KOPT-K1 (cell line): Measurements from ENCODE around the gene DTHD1.

ENCODE experiments used
- H3K27ac ChIP-seq: fragments of 200-600 bp; sonication (generic); 2 replicates; pipeline ENCODE4 v1.5.1; 2016; ENCODE audit warnings: antibody characterized with exemption, mild to moderate bottlenecking, low read depth, low read length; ENCODE audit not compliant: poor library complexity, severe bottlenecking
- H3K36me3 ChIP-seq: fragments of 200-600 bp; sonication (generic); 2 replicates; pipeline ENCODE4 v1.5.1; 2017; ENCODE audit warnings: antibody characterized with exemption, mild to moderate bottlenecking, low read length, moderate library complexity; ENCODE audit not compliant: insufficient read depth
- H3K9me3 ChIP-seq: fragments of 200-600 bp; sonication (generic); 2 replicates; pipeline ENCODE4 v1.5.1; 2017; ENCODE audit warnings: antibody characterized with exemption, low read length, mild to moderate bottlenecking; ENCODE audit not compliant: insufficient read depth, poor library complexity, severe bottlenecking

Gene DTHD1

DNA sequence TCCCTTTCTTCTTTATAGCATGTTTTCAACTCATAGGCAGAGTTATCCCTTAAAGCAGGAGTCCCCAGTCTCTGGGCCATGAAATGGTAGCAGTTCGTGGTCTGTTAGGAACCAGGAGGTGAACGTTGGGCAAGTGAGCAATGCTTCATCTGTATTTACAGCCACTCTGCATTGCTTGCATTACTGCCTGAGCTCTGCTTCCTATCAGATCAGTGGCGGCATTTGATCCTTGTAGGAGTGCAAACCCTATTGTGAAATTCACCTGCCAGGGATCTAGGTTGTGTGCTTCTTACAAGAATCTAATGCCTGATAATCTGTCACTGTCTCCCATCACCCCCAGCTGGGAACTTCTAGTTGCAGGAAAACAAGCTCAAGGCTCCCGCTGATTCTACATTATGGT, 39.8 kb downstream of the DTHD1 start:
- no peaks in the 10 kb centered on the region for H3K9me3 ChIP-seq
- no peak overlapping the region for H3K27ac ChIP-seq
- H3K36me3 ChIP-seq, result no peaks in the 10 kb centered on the region

DNA sequence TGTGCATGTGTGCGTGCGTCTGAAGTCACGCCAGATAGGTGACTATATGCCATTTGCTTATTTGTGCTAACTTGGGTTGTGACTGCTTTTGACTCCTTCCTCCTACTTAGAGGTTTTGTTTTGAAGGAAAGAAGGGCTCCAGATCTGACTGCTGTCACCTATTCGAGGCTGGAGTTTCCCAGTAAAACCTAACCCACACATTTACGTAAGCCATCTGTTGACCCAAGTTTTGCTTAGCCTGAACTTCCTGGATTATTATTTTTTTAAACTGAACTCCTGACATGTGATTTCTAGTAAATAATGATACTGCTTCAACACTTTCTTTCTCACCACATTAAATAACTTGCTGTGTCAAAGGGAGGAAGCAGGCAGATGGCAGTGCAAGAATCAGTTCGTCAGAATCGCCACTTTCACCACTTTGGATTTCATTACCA, 41.5 kb downstream of the DTHD1 start:
- no peaks in the 10 kb centered on the region for H3K36me3 ChIP-seq
- H3K27ac ChIP-seq, result peak overlapping the region; percentile 59
- H3K9me3 ChIP-seq, result no peaks in the 10 kb centered on the region

DNA sequence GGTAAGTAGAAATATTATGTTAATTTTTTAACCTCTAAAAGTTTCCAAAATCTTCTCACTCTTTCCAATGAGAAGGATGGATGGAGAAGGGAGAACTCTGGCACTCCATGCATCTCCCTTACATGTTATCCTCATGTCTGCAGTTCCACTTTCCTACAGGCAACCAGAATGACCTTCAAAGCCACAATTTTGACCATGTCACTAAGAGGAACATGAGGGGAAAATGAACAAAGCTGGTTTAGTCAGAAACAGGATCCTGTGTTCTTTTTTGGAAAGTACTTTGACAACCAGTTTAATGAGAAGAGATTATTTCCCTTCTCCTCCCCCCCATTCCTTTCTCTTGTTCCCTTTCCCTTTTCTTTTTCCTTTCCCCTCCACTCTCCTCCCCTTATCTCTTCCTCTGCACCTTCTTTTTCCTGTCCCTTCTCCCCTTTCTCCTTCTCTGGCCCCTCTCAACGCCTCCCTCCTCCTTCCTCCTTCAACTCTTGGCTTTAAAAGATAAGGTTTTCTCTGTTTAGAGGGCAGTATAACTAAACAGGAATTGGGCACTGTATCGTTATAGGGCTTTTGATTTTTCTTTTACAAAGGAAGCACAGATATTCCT, 42.5 kb downstream of the DTHD1 start:
- Histone ChIP-seq H3K9me3 (no peaks in the 10 kb centered on the region), H3K27ac (peak overlapping the region; percentile 59), H3K36me3 (no peaks in the 10 kb centered on the region)

DNA sequence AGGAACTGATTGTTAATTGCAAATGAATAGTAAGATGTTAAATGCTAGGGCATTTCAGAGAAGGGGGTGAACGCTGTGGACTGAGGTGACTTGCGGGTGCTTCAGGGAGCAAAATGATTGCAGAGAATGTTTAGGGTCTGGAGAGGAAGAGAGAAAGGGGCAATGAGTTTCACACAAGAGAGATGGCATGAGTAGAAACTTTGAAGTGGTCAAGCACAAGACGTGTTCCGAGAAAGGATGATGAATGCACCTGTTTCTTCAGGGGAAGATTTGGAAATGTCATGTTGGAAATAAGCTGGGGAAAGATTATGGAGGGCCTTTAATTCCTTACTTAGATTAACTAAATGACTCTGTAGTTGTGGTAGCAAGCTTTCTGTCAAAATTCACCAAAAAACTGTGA, 43.4 kb downstream of the DTHD1 start:
- H3K9me3 ChIP-seq, result no peaks in the 10 kb centered on the region
- no peaks in the 10 kb centered on the region for H3K36me3 ChIP-seq
- H3K27ac ChIP-seq, result no peak overlapping the region

DNA sequence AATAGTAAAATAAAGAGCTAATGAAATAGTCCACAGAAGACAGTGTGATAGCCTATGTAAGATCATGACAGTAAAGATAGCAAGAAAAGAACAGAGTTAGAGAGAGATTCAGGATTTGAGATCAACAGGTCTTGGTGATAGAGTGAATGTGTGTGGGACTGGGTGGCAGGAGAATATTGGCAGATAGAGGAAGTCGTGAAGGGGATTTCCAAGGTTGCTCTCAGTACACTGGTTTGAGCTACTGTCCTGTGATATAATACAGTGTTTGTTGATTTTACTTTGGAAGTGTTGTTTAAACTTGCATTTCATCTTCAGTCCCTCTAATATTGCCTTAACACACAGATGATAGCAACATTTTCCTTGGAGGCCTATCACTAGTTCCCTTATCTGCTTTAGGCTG, 44.1 kb downstream of the DTHD1 start:
- H3K36me3 ChIP-seq, result no peaks in the 10 kb centered on the region
- H3K27ac ChIP-seq, result no peak overlapping the region
- H3K9me3 ChIP-seq, result no peaks in the 10 kb centered on the region

DNA sequence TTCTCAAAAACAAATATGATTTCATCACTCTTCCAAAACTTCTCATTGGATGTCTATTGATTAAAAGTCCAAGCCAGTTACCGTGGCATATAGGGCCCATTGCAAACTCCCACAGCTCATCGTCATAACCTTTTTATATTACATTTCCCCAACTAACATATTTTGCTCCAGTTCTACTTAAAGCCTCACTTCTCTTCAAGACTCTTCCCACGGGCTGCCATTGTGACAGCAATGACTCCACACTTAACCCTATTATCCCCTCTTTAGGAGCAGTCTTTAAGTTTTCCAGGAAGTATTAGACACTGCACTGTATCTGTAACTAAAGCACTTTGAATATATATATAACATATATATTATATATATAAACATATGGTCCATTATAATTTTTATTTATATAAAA, 44.5 kb downstream of the DTHD1 start:
- H3K27ac ChIP-seq, result no peak overlapping the region
- H3K36me3 ChIP-seq, result no peaks in the 10 kb centered on the region

DNA sequence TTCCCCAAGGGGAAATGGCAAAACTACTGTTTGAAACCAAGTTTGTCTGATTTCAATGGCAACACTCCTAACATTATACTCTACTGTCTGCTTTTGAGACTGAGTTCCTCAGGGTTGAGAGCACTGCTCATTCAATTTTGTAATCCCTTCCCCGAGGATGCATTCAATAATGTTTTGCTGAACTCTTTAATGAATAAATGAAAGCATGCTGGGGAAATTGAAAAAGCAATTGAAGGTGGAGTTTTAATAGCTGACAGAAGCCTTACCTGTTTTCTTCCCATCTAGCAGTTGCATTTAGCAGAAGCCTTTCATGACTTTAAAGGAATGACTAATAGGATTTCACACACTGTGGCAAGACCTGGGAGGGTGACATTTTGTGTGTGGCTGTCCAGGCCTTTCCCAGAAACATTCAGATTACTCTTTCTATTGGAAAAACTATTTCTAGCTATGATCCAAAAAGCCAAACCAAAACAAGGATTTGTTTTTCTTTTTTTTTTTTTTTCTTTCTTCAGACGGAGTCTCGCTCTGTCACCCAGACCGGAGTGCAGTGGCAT, 45.1 kb downstream of the DTHD1 start:
- H3K36me3 ChIP-seq, result no peaks in the 10 kb centered on the region
- no peaks in the 10 kb centered on the region for H3K9me3 ChIP-seq
- H3K27ac ChIP-seq, result no peak overlapping the region

More for the DNA sequence above, 44.5 kb downstream of the DTHD1 start:
- no peaks in the 10 kb centered on the region for H3K9me3 ChIP-seq

DNA sequence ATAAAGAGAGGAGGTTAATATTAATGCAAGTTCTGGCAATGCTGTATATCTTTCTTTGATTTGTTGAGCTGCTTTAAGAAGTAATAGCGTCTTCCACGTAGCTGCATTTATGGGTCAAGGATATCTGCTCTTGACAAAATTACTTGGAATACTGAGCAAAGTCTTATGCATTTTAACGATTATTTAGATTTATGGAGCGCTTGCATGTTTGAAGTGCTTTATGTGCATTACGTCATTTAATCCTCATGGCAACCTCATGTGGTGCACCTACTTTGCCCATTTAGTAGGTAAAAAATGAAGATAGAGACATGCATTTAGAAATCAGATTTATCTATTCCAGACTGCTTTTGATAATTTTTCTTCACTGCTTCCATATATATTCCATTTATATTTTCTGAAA, 46.0 kb downstream of the DTHD1 start:
- no peaks in the 10 kb centered on the region for H3K36me3 ChIP-seq
- H3K27ac ChIP-seq, result no peak overlapping the region
- H3K9me3 ChIP-seq, result no peaks in the 10 kb centered on the region

DNA sequence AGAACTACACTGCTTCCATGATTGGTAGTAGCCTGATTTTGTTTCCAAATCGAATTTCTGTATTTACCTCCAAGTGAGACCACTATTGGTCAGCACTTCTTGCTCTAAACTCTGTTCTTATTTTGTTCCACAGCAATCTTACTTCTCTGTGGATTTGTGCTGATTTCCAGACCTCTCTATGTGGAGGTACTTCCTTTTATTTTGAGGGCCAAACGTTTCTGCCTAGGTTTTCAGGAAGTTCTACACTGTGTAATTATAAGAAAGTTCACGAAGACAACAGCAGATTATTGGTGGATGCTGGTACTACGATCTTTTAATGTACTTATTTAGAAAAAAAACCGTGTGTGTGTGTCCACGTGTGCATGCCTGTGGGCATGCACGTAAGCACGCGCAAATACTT, 46.7 kb downstream of the DTHD1 start:
- H3K27ac ChIP-seq, result no peak overlapping the region
- no peaks in the 10 kb centered on the region for H3K9me3 ChIP-seq
- H3K36me3 ChIP-seq, result no peaks in the 10 kb centered on the region

DNA sequence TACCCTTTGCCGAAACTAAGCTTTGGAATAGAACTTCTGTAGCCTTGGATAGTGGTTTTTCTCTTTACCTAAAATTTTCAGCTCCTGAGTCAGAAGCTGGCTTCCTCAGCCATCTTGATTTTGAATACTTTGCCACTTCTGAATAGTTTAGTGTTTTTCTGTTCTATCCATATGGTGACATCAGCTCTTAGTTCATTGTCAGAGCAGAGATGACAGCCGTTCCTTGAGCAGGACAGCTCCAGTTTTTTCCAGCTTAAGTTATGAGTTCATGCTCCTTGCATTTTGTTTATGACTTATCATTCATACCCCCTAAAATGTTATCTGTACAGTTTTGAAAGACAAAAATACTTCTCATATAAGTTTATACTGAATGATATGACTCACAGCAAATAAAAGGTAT, 47.8 kb downstream of the DTHD1 start:
- Histone ChIP-seq H3K36me3 (no peaks in the 10 kb centered on the region), H3K27ac (no peak overlapping the region), H3K9me3 (no peaks in the 10 kb centered on the region)

DNA sequence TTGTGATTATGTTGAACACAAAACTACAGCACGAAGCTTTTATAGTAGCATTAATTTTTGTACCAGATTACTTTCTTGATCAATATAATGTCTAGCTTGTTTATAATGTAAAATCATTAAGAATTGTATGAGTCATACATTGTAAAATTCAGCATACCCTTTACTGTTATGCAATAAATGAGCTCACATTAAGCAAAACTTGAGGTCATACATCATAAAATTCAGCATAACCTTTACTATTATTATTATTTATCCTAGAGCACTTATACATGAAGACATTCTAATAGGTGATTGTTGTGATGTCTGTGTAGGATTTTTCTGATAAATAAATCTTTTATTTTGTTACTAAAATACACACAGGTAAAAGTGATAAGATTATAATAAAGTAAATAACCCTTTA, 49.4 kb downstream of the DTHD1 start:
- no peak overlapping the region for H3K27ac ChIP-seq
- H3K36me3 ChIP-seq, result no peaks in the 10 kb centered on the region
- H3K9me3 ChIP-seq, result no peaks in the 10 kb centered on the region

DNA sequence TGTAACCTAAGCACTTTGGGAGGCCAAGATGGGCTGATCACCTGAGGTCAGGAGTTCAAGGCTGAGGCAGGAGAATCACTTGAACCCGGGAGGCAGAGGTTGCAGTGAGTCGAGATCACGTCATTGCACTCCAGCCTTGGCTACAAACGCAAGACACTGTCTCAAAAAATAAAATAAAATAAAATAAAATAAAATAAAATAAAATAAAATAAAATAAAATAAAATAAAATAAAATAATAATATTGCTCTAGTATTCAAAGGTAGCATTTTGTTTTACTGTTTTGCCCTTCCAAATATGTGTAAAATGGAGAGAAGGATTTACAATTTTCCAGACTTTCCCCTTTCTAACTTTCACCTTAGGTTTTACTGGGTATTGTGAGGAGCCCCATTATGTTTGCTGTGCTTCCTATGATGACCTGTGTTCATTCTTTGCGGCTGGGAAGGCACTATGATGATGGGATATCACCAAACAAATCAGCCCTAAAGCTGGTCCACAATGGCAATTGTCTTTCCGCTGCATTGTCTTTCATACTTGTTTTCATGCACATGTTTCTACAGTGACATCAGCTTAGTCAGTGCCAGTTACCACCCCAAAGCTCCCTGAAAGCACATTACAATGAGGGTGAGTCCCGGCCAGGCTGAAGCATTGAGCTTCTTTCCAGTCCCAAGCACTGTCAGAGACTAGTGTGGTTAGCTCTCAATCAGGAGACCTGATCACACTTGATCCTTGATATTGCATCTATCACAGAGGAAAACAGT, 50.8 kb downstream of the DTHD1 start:
- Histone ChIP-seq H3K9me3 (no peaks in the 10 kb centered on the region), H3K27ac (no peak overlapping the region), H3K36me3 (no peaks in the 10 kb centered on the region)

DNA sequence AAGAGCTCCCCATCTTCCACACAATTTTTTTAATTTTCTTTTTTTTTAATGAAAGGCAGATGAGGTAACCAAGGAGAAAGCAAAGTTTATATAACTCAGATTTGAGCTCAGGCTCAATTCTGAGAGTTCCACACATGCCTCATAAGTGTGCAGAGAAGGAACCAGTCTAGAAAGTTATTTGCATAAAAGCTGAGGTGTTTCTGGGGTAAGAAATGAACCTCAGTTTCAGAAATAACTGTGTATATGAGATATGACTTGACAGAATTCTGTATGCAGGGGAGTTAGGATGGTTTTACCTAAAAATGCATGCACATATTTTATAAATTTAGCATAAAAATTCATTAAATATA, 51.3 kb downstream of the DTHD1 start:
- H3K36me3 ChIP-seq, result no peaks in the 10 kb centered on the region
- no peak overlapping the region for H3K27ac ChIP-seq
- H3K9me3 ChIP-seq, result no peaks in the 10 kb centered on the region

DNA sequence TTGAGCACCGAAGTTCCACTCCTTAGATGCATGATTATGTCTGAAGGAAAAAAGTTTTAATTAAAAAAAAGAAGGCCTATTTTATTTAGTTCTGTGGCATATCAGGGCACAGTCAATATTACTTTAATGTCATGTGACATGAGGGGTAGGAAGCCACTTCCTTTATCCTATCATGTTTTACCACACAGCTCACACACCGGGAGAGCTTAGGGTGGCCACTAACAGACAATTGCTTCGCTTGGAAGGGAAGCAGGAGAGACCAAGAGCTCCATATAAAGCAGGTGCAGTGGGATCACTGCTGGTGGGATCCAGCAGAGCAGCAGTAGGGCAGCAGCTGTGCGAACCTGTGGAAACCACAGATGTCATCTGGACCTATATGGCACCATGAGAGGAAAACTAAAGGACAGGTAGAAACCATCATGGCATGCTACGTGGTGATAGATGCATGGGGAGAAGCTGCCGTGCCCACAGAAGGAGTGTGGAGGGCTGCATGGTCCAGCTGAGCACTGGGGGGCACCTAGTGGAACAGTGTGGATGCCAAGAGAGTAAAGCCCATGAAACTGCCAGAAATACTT, 52.0 kb downstream of the DTHD1 start:
- Histone ChIP-seq H3K36me3 (no peaks in the 10 kb centered on the region), H3K27ac (peak overlapping the region; percentile 26), H3K9me3 (no peaks in the 10 kb centered on the region)

DNA sequence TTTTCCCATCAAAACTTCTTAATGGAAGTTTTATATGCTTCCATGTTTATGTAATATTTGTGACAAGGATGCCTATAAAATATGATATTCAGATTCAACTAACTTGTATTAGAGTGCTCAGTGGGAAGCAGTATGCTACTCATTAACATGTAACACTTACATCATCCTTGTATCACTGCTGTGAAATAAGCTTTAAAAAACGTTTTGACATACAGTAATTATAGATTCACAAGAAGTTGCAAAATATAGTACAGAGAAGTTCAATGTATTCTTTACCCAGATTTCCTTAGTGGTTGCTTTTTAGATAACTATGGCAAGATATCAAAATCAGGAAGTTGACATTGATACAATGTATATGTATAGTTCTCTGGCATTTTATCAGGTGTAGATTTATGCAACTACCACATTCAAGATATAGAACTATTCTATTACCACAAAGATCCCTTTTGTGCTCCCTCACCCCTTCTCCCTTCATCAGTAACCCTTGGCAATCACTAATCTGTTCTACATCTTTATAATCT, 56.3 kb downstream of the DTHD1 start:
- H3K36me3 ChIP-seq, result no peaks in the 10 kb centered on the region
- H3K9me3 ChIP-seq, result no peaks in the 10 kb centered on the region
- H3K27ac ChIP-seq, result no peak overlapping the region
